Activated CD8-positive, alpha-beta memory T cell treated with anti-CD3 and anti-CD28 coated beads, Interleukin-2, amount 50 U/mL, for 1 hour (primary cell): ENCODE results near the gene TALDO1.
A peak's percentile ranks its signal among the peaks of the same experiment; 100 is the strongest.

Source experiments
- DNase-seq: peaks from one replicate; pipeline ENCODE4 v3.0.0-alpha.2; 2020; ENCODE audit errors: extremely low read depth

Gene TALDO1

GRCh38 chr11:787084-787675 lies 39.9 kb downstream of the TALDO1 start:
- no peak for DNase-seq

- DNase-seq: no peak
These were observed 40.9 kb downstream of the TALDO1 start for GRCh38 chr11:788009-788640.

GRCh38 chr11:788953-789940 lies 42.0 kb downstream of the TALDO1 start:
- no peak for DNase-seq

GRCh38 chr11:789943-790342 lies 42.7 kb downstream of the TALDO1 start, which contains the start of gene CEND1:
Gene CEND1 (minus strand): TSS chr11:790090. CDS start chr11:788576, 1,514 bp downstream.
- DNase-seq: no peak

GRCh38 chr11:790721-791564 lies 43.7 kb downstream of the TALDO1 start:
- DNase-seq: no peak

- no peak for DNase-seq
These were observed 44.6 kb downstream of the TALDO1 start for GRCh38 chr11:791658-792534.

GRCh38 chr11:792535-792821 lies 45.2 kb downstream of the TALDO1 start:
- no peak for DNase-seq

- no peak for DNase-seq
These were observed 45.6 kb downstream of the TALDO1 start for GRCh38 chr11:792873-793272.

GRCh38 chr11:793556-793955 lies 46.3 kb downstream of the TALDO1 start:
- no peak for DNase-seq

GRCh38 chr11:794013-794765 lies 46.9 kb downstream of the TALDO1 start:
- no peak for DNase-seq

- no peak for DNase-seq
These were observed 47.7 kb downstream of the TALDO1 start for GRCh38 chr11:794766-795633.

- DNase-seq: peak; percentile 39
These were observed 48.6 kb downstream of the TALDO1 start for GRCh38 chr11:795634-796564.

GRCh38 chr11:796565-797295 lies 49.5 kb downstream of the TALDO1 start:
- no peak for DNase-seq

- peak; percentile 62 for DNase-seq
These were observed 50.2 kb downstream of the TALDO1 start for GRCh38 chr11:797296-798092.

GRCh38 chr11:798093-798713 lies 50.9 kb downstream of the TALDO1 start, which contains the start of gene SLC25A22:
Gene SLC25A22 (minus strand): TSS chr11:798281. CDS start chr11:795006, 3,275 bp downstream.
- no peak for DNase-seq
